ENCODE data around the gene MXD4. TPM values are rescaled to one million over a fixed set of nuclear protein-coding genes. Genes with fewer than 3 reads are reported as not detected.

The MXD4 gene
- total RNA-seq, 1 experiment from 2014 or later: 12.8 TPM

DNA sequence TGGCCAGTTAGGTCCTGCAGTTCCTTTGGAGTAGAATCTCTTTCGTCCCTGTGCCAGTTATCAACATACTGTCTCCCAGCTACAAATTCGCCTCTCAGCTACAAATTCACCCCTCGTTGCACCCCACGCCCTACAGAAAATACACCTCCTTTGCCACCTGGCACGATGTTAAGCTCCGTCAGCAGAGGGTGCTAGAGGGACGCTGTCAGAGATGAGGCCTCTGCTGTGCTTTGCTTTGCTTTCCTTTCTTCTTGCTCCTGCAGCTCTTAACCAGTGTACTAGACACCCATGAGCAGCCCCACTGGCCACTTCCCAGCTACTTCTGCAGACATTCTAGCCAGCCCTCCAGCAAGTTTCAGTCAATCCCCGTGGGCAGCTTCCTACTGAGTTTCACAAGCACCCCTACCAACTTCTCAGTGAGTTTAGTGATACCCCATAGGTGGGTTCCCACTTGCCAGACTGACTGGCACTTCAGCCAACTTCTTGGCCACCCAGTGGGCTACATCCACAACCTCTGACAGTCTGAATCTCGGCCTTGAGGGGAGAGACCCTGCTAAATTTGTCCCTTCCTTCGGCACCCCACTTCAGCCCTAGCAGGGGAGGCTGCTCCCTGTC lies 41.8 kb downstream of the MXD4 start:
- CTCF ChIA-PET: interaction anchor here (0.5 to 1.1 kb wide), 10 partner anchors 12 to 776 kb away, joined by 3 to 5 read pairs (median 3); partner anchors contain the start of genes HAUS3 and POLN
- no peak overlapping the region for H3K27ac Mint-ChIP-seq (ENCODE audit: unreplicated experiment)

GRCh38 chr4:2219233-2219760 lies 42.6 kb downstream of the MXD4 start:
- no peaks in the 10 kb centered on the region for H3K9me3 Mint-ChIP-seq (ENCODE audit: low read depth, unreplicated experiment)
- BruUV-seq (replicated peaks): no TSS peak
- no peaks in the 10 kb centered on the region for H3K27me3 Mint-ChIP-seq (ENCODE audit: unreplicated experiment)
- CTCF ChIA-PET: interaction anchor here (1.1 kb wide), 3 partner anchors 217 to 243 kb away, joined by 3 to 5 read pairs (median 3); no protein-coding TSS in a partner anchor
- TF ChIP-seq, protein P1, sequence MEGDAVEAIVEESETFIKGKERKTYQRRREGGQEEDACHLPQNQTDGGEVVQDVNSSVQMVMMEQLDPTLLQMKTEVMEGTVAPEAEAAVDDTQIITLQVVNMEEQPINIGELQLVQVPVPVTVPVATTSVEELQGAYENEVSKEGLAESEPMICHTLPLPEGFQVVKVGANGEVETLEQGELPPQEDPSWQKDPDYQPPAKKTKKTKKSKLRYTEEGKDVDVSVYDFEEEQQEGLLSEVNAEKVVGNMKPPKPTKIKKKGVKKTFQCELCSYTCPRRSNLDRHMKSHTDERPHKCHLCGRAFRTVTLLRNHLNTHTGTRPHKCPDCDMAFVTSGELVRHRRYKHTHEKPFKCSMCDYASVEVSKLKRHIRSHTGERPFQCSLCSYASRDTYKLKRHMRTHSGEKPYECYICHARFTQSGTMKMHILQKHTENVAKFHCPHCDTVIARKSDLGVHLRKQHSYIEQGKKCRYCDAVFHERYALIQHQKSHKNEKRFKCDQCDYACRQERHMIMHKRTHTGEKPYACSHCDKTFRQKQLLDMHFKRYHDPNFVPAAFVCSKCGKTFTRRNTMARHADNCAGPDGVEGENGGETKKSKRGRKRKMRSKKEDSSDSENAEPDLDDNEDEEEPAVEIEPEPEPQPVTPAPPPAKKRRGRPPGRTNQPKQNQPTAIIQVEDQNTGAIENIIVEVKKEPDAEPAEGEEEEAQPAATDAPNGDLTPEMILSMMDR (IDR thresholded peaks at IDR 0.05; ENCODE audit: unreplicated experiment): no peak
- intact Hi-C loops (cut with micrococcal nuclease; ENCODE audit: unreplicated experiment): no loop called here
- no peak overlapping the region for H3K27ac Mint-ChIP-seq (ENCODE audit: unreplicated experiment)
- H3K4me3 Mint-ChIP-seq (ENCODE audit: low read depth, unreplicated experiment): no peak overlapping the region
- H3K4me1 Mint-ChIP-seq (ENCODE audit: low read depth, unreplicated experiment): peaks cover 10% of the 10 kb centered on the region
- H3K36me3 Mint-ChIP-seq (ENCODE audit: insufficient read depth, unreplicated experiment): no peaks in the 10 kb centered on the region
- DNase-seq: no peak

More for the DNA sequence above, 41.8 kb downstream of the MXD4 start:
- intact Hi-C loops (cut with micrococcal nuclease; ENCODE audit: unreplicated experiment): no loop called here
- TF ChIP-seq, protein P1 (IDR thresholded peaks at IDR 0.05; ENCODE audit: unreplicated experiment): peak; percentile 55
- Mint-ChIP-seq H3K36me3 (ENCODE audit: insufficient read depth, unreplicated experiment) (no peaks in the 10 kb centered on the region), H3K27me3 (ENCODE audit: unreplicated experiment) (no peaks in the 10 kb centered on the region), H3K4me3 (ENCODE audit: low read depth, unreplicated experiment) (no peak overlapping the region), H3K4me1 (ENCODE audit: low read depth, unreplicated experiment) (peaks cover 10% of the 10 kb centered on the region), H3K9me3 (ENCODE audit: low read depth, unreplicated experiment) (no peaks in the 10 kb centered on the region)
- no TSS peak for BruUV-seq (replicated peaks)
- DNase-seq: peak; percentile 67

GRCh38 chr4:2218436-2218835 lies 43.5 kb downstream of the MXD4 start:
- intact Hi-C loops (cut with micrococcal nuclease; ENCODE audit: unreplicated experiment): no loop called here
- DNase-seq: no peak
- BruUV-seq (replicated peaks): no TSS peak
- Mint-ChIP-seq H3K27me3 (ENCODE audit: unreplicated experiment) (no peaks in the 10 kb centered on the region), H3K27ac (ENCODE audit: unreplicated experiment) (no peak overlapping the region), H3K9me3 (ENCODE audit: low read depth, unreplicated experiment) (no peaks in the 10 kb centered on the region), H3K36me3 (ENCODE audit: insufficient read depth, unreplicated experiment) (no peaks in the 10 kb centered on the region), H3K4me3 (ENCODE audit: low read depth, unreplicated experiment) (no peak overlapping the region), H3K4me1 (ENCODE audit: low read depth, unreplicated experiment) (peaks cover 10% of the 10 kb centered on the region)
- TF ChIP-seq, protein P1 (IDR thresholded peaks at IDR 0.05; ENCODE audit: unreplicated experiment): no peak
- CTCF ChIA-PET: no interaction called here

GRCh38 chr4:2217726-2218125 lies 44.2 kb downstream of the MXD4 start:
- intact Hi-C loops (cut with micrococcal nuclease; ENCODE audit: unreplicated experiment): no loop called here
- Mint-ChIP-seq H3K4me1 (ENCODE audit: low read depth, unreplicated experiment) (peaks cover 10% of the 10 kb centered on the region), H3K9me3 (ENCODE audit: low read depth, unreplicated experiment) (no peaks in the 10 kb centered on the region), H3K27me3 (ENCODE audit: unreplicated experiment) (no peaks in the 10 kb centered on the region), H3K27ac (ENCODE audit: unreplicated experiment) (no peak overlapping the region), H3K36me3 (ENCODE audit: insufficient read depth, unreplicated experiment) (no peaks in the 10 kb centered on the region), H3K4me3 (ENCODE audit: low read depth, unreplicated experiment) (no peak overlapping the region)
- CTCF ChIA-PET: no interaction called here
- BruUV-seq (replicated peaks): no TSS peak
- TF ChIP-seq, protein P1 (IDR thresholded peaks at IDR 0.05; ENCODE audit: unreplicated experiment): no peak
- no peak for DNase-seq
